PC-3 (cell line): ENCODE measurements around the gene BSCL2. TPM values are rescaled to one million over a fixed set of nuclear protein-coding genes. Genes with fewer than 3 reads are reported as not detected.

Experiments used
- ATAC-seq: fragments of 200-7000 bp; cut with Tn5 transposase; 2 replicates; pipeline ENCODE4 v1.9.1; 2020; ENCODE audit warnings: mild to moderate bottlenecking, moderate library complexity
- BruUV-seq: library from RNA; stranded (reverse); fragments of 400-500 nt; replicated peaks from 2 replicates; lab custom pipeline; 2021; lab: Mats Ljungman, UMichigan
- CTCF ChIA-PET: fragments of 300-600 bp; sonication (Branson Sonifier 250); formaldehyde crosslinking; loops from one replicate; lab custom pipeline; 2022; ENCODE audit warnings: antibody characterized with exemption; lab: Charles Lee
- POLR2A ChIA-PET: fragments of 300-600 bp; sonication (Branson Sonifier 250); formaldehyde crosslinking; loops from one replicate; lab custom pipeline; 2022; ENCODE audit warnings: antibody characterized with exemption; ENCODE audit not compliant: unreplicated experiment; lab: Charles Lee
- DNase-seq: peaks from one replicate; pipeline ENCODE4 v3.0.0-alpha.2; 2015
- H2AFZ ChIP-seq: fragments of 300-600 bp; sonication (generic); 2 replicates; pipeline ENCODE4 v1.6.0; 2016; ENCODE audit warnings: antibody characterized with exemption, low read length
- H3F3A ChIP-seq: fragments of 300-600 bp; sonication (generic); one replicate; pipeline ENCODE4 v1.6.0; 2017; ENCODE audit warnings: antibody characterized with exemption, low read length, control low read depth, mild to moderate bottlenecking; ENCODE audit not compliant: unreplicated experiment
- H3K27ac ChIP-seq: fragments of 300-600 bp; sonication (generic); 2 replicates; pipeline ENCODE4 v1.5.1; 2016; ENCODE audit warnings: mild to moderate bottlenecking, low read length
- H3K27me3 ChIP-seq: fragments of 300-600 bp; sonication (generic); 2 replicates; pipeline ENCODE4 v1.6.1; 2016; ENCODE audit warnings: low read length, mixed read lengths
- H3K36me3 ChIP-seq: fragments of 300-600 bp; sonication (generic); 2 replicates; pipeline ENCODE4 v1.6.1; 2016; ENCODE audit warnings: low read depth, mixed run types, low read length, mixed read lengths
- H3K4me1 ChIP-seq: fragments of 300-600 bp; sonication (generic); 2 replicates; pipeline ENCODE4 v1.5.1; 2016; ENCODE audit warnings: low read length; ENCODE audit not compliant: insufficient read depth
- H3K4me2 ChIP-seq: fragments of 300-600 bp; sonication (generic); 2 replicates; pipeline ENCODE4 v1.6.0; 2016; ENCODE audit warnings: low read length
- H3K4me3 ChIP-seq: fragments of 300-600 bp; sonication (generic); 2 replicates; pipeline ENCODE4 v1.5.1; 2016; ENCODE audit warnings: mild to moderate bottlenecking, low read length, mixed read lengths
- H3K79me2 ChIP-seq: fragments of 300-600 bp; sonication (generic); 2 replicates; pipeline ENCODE4 v1.6.1; 2017; ENCODE audit warnings: low read length, mixed read lengths
- H3K9ac ChIP-seq: fragments of 300-600 bp; sonication (generic); 2 replicates; pipeline ENCODE4 v1.6.0; 2016; ENCODE audit warnings: mild to moderate bottlenecking, low read length
- H3K9me2 ChIP-seq: fragments of 300-600 bp; sonication (generic); replicated peaks from 2 replicates; pipeline ENCODE4 v1.6.1; 2016; ENCODE audit warnings: mixed run types, low read length, mixed read lengths
- H3K9me3 ChIP-seq: fragments of 300-600 bp; sonication (generic); 2 replicates; pipeline ENCODE4 v1.6.1; 2016; ENCODE audit warnings: low read length, mixed read lengths
- H4K20me1 ChIP-seq: fragments of 300-600 bp; sonication (generic); 2 replicates; pipeline ENCODE4 v1.6.1; 2016; ENCODE audit warnings: low read length, mixed read lengths
- CTCF ChIP-seq: fragments of 300-600 bp; sonication (generic); conservative IDR thresholded peaks from 2 replicates; pipeline ENCODE4 v1.5.1; 2017; ENCODE audit warnings: antibody characterized with exemption, low read depth, mild to moderate bottlenecking, low read length
- EZH2 ChIP-seq: fragments of 300-600 bp; sonication (generic); IDR thresholded peaks from one replicate; pipeline ENCODE4 v1.6.1; 2017; ENCODE audit warnings: antibody characterized with exemption, mild to moderate bottlenecking, low read length; ENCODE audit not compliant: unreplicated experiment
- EZH2phosphoT487 ChIP-seq: fragments of 300-600 bp; sonication (generic); IDR thresholded peaks from 2 replicates; pipeline ENCODE4 v1.6.1; 2018; ENCODE audit warnings: mild to moderate bottlenecking, antibody characterized with exemption, low read length, borderline replicate concordance
- intact Hi-C: fragments of 100-400 bp; cut with micrococcal nuclease; formaldehyde crosslinking; loops from 2 replicates; pipeline ENCODE4 v1.9.0; 2023
- total RNA-seq: library from RNA; depleted of rRNA; stranded (reverse); fragments of >200 nt; gene quantifications from 2 replicates; pipeline ENCODE4 v1.2.3, GENCODE V29; 2014; rRNA removed

BSCL2 gene
- total RNA-seq, 1 experiment from 2014 or later, result 65.7 TPM

- Histone ChIP-seq H3K36me3 (peaks cover 30% of the 10 kb centered on the region), H2AFZ (peak overlapping the region; percentile 57), H4K20me1 (no peaks in the 10 kb centered on the region), H3K9me2 (no peaks in the 10 kb centered on the region), H3F3A (no peaks in the 10 kb centered on the region), H3K9me3 (no peaks in the 10 kb centered on the region), H3K9ac (peak overlapping the region; percentile 95), H3K27me3 (no peaks in the 10 kb centered on the region), H3K4me1 (peaks cover 10% of the 10 kb centered on the region), H3K4me2 (peak overlapping the region; percentile 90), H3K79me2 (peaks cover 59% of the 10 kb centered on the region), H3K4me3 (peak overlapping the region; percentile 95), H3K27ac (peak overlapping the region; percentile 64)
- no peak for ATAC-seq
- BruUV-seq, result no TSS peak
- TF ChIP-seq EZH2phosphoT487 (no peak), CTCF (no peak)
- CTCF ChIA-PET, result no interaction called here
- no peak for DNase-seq
- intact Hi-C loops, result loop anchor here (5.0 kb wide), 1 partner anchor 33 kb away; the partner anchor contains the start of genes EML3 and ROM1
- POLR2A ChIA-PET, result no interaction called here
Observed at GRCh38 chr11:62645671-62645945, 61.6 kb downstream of the BSCL2 start.

GRCh38 chr11:62644220-62644619 is 63.0 kb downstream of the BSCL2 start:
- no TSS peak for BruUV-seq
- Histone ChIP-seq H3F3A (no peaks in the 10 kb centered on the region), H3K4me2 (no peak overlapping the region), H3K9me2 (no peaks in the 10 kb centered on the region), H3K4me1 (peaks cover 10% of the 10 kb centered on the region), H3K4me3 (no peak overlapping the region), H2AFZ (no peak overlapping the region), H4K20me1 (no peaks in the 10 kb centered on the region), H3K36me3 (peaks cover 29% of the 10 kb centered on the region), H3K79me2 (peaks cover 65% of the 10 kb centered on the region), H3K27me3 (no peaks in the 10 kb centered on the region), H3K27ac (no peak overlapping the region), H3K9me3 (no peaks in the 10 kb centered on the region), H3K9ac (no peak overlapping the region)
- intact Hi-C loops, result no loop called here
- no peak for ATAC-seq
- POLR2A ChIA-PET, result no interaction called here
- CTCF ChIA-PET, result no interaction called here
- TF ChIP-seq EZH2phosphoT487 (no peak), EZH2 (no peak), CTCF (no peak)
- no peak for DNase-seq

Other genes with a start within 250 kb of the BSCL2 start
- 287 and 383 TPM in 2 replicates for gene AHNAK, start 160.6 kb downstream of the BSCL2 start, total RNA-seq
- 1,577 and 1,815 TPM in 2 replicates for gene EEF1G, start 133.5 kb downstream of the BSCL2 start, total RNA-seq
- 17.8 and 20.6 TPM in 2 replicates for gene TUT1, start 115.9 kb downstream of the BSCL2 start, total RNA-seq
- 193 and 259 TPM in 2 replicates for gene MTA2, start 105.6 kb downstream of the BSCL2 start, total RNA-seq
- 32.8 and 50.6 TPM in 2 replicates for gene EML3, start 94.6 kb downstream of the BSCL2 start, total RNA-seq
- gene ROM1, start 94.2 kb downstream of the BSCL2 start, total RNA-seq, result 5.8 and 13.9 TPM in 2 replicates
- gene B3GAT3, start 85.4 kb downstream of the BSCL2 start, total RNA-seq, result 65.8 and 76.3 TPM in 2 replicates
- 274 and 290 TPM in 2 replicates for gene GANAB, start 60.8 kb downstream of the BSCL2 start, total RNA-seq
- 31.0 and 32.5 TPM in 2 replicates for gene INTS5, start 54.1 kb downstream of the BSCL2 start, total RNA-seq
- 236 and 302 TPM in 2 replicates for gene C11orf98, start 42.2 kb downstream of the BSCL2 start, total RNA-seq
- gene CSKMT, start 42.1 kb downstream of the BSCL2 start, total RNA-seq, result 12.9 and 16.3 TPM in 2 replicates
- gene UQCC3, start 35.8 kb downstream of the BSCL2 start, total RNA-seq, result 83.6 and 95.6 TPM in 2 replicates
- 4.7 and 9.7 TPM in 2 replicates for gene LBHD1, start 35.2 kb downstream of the BSCL2 start, total RNA-seq
- gene UBXN1, start 28.4 kb downstream of the BSCL2 start, total RNA-seq, result 190 and 311 TPM in 2 replicates
- 0.51 and 0.86 TPM in 2 replicates for gene LRRN4CL, start 17.9 kb downstream of the BSCL2 start, total RNA-seq
- gene GNG3, start 252 bp upstream of the BSCL2 start, total RNA-seq, result not detected in 2 replicates
- gene HNRNPUL2, start 20.0 kb upstream of the BSCL2 start, total RNA-seq, result 15.5 and 25.4 TPM in 2 replicates
- gene TTC9C, start 21.1 kb upstream of the BSCL2 start, total RNA-seq, result 26.1 and 37.4 TPM in 2 replicates
- 2.2 and 3.3 TPM in 2 replicates for gene ZBTB3, start 46.7 kb upstream of the BSCL2 start, total RNA-seq
- 208 and 230 TPM in 2 replicates for gene POLR2G, start 54.2 kb upstream of the BSCL2 start, total RNA-seq
- 40.2 and 43.9 TPM in 2 replicates for gene TAF6L, start 64.0 kb upstream of the BSCL2 start, total RNA-seq
- gene TMEM179B, start 80.0 kb upstream of the BSCL2 start, total RNA-seq, result 80.2 and 86.7 TPM in 2 replicates
- gene TMEM223, start 84.6 kb upstream of the BSCL2 start, total RNA-seq, result 37.5 and 49.6 TPM in 2 replicates
- gene NXF1, start 98.0 kb upstream of the BSCL2 start, total RNA-seq, result 33.1 and 33.2 TPM in 2 replicates
- gene STX5, start 124.6 kb upstream of the BSCL2 start, total RNA-seq, result 41.4 and 48.2 TPM in 2 replicates
- gene TEX54, start 125.4 kb upstream of the BSCL2 start, total RNA-seq, result not detected in 2 replicates
- 217 and 222 TPM in 2 replicates for gene WDR74, start 132.2 kb upstream of the BSCL2 start, total RNA-seq
- 243 and 304 TPM in 2 replicates for gene SLC3A2, start 173.5 kb upstream of the BSCL2 start, total RNA-seq
- not detected in 2 replicates for gene CHRM1, start 213.9 kb upstream of the BSCL2 start, total RNA-seq